MM.1S (cell line): ENCODE results near the gene SETBP1.

Experiments
- CTCF ChIP-seq: fragments of 300-600 bp; sonication (generic); IDR thresholded peaks from 2 replicates; pipeline ENCODE4 v1.5.1; 2016; ENCODE audit warnings: antibody characterized with exemption, low read length, mixed read lengths
- EZH2 ChIP-seq: fragments of 300-600 bp; sonication (generic); optimal IDR thresholded peaks from 2 replicates; pipeline ENCODE3; 2017; ENCODE audit warnings: low read depth, mild to moderate bottlenecking, antibody characterized with exemption, low read length, mixed read lengths
- EZH2phosphoT487 ChIP-seq: fragments of 300-600 bp; sonication (generic); IDR thresholded peaks from 2 replicates; pipeline ENCODE4 v1.6.1; 2018; ENCODE audit warnings: antibody characterized with exemption, low read length

GRCh38 chr18:44828080-44828479, 147.4 kb downstream of the SETBP1 start:
- TF ChIP-seq CTCF: no peak
- no peak for TF ChIP-seq EZH2
- no peak for TF ChIP-seq EZH2phosphoT487
